Head of caudate nucleus (tissue), 42 donors: Measurements from ENCODE around the gene STAMBPL1.
"Not testable (repeated sequence)": the region's sequence is repeated elsewhere in the genome, so short reads cannot be mapped to it uniquely, and the experiment has no call there.

Experiments
- DNase-seq, 42 donors: peaks; one replicate each; pipeline versions ENCODE4 v3.0.0 to v3.0.0-alpha.2; 2020 to 2021; ENCODE audit warnings: mixed read lengths in 7 of 42
- intact Hi-C: fragments of 100-400 bp; cut with DNase I; formaldehyde crosslinking; loops from one replicate; pipeline ENCODE4 v1.15.0; 2022

The STAMBPL1 gene

DNA sequence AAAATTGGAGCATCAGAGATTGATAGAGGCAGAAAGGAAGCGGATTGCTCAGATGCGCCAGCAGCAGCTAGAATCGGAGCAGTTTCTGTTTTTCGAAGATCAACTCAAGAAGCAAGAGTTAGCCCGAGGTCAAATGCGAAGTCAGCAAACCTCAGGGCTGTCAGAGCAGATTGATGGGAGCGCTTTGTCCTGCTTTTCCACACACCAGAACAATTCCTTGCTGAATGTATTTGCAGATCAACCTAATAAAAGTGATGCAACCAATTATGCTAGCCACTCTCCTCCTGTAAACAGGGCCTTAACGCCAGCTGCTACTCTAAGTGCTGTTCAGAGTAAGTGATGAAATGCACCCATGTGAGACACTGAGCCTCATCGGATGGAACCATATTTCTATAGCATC lies 33.1 kb downstream of the STAMBPL1 start:
- intact Hi-C loops = no loop called here
- no peak for DNase-seq

DNA sequence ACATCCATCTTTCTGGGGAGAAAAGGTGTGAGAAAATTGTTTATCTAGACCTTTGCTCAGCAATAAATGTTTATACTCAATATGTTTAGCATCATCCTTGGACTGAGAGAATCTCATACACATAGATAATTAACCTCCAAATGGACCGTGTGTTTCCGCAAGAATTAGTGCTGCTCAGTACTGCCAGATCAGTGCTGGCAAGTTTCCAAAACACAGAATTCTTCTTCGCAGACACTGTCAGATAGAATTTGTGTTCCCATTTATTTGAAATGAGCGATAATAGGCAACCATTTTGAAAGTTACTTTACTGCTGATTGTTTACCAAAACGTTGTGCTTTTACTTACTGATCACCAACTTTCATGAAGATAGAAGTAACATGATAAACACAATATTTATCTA lies 33.7 kb downstream of the STAMBPL1 start:
- DNase-seq = no peak
- intact Hi-C loops = no loop called here

DNA sequence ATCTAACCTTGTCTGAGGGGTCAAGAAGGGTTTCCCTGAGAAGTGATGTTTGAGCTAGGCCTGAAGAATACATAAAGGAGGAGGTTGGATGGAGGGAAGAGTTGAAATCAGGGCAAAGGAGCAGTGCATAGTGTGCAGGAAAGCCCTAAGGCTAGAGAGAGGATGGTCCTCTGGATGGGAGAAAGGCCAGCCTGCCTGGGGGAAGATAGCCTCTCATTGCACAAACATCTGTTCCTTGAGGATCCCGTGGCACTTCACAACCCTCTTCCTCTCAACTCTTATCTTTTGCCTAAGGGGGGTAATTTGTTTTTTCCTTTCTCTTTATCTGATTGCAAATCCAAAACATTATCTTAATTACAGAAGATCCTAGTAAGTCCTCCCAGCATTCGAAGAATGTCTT lies 35.7 kb downstream of the STAMBPL1 start:
- intact Hi-C loops = no loop called here
- no peak for DNase-seq

DNA sequence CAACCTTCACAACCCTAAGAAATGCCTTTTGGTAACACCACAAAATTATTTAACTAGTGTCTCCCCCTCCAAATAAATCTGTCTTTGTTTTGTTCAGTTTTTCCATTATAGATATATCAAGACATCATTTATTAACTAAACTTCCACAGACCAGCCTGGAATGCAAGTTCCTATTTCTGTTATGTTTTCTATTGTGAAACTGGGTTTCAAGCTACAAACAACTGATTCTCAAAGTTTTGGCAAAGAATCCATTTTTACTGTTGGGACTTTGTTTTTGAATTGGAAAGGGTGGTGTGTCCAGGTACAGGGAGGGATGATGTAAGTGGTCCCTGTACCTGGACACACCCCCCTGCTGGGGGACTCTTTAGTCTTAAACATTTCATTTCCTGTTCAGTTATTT lies 36.2 kb downstream of the STAMBPL1 start:
- DNase-seq = no peak

DNA sequence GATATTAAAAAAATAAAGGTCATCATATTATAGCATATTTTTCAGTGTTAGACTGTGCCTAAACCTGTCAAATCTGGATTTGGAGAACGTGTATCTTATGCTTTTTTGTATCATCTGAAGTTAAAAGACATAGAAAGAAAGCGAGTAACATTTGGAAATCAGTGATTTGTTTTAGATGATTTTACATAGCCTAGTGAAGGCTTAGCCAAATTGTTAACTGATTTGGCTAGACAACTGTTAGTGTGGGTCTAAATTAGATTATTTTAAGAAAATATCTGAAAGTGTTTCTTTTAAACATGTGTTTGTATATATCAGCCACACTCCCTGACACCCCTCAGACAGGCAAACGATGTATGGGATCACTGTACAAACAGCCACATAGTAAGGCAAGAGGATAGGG lies 36.9 kb downstream of the STAMBPL1 start:
- intact Hi-C loops = no loop called here

More for the DNA sequence above, 36.2 kb downstream of the STAMBPL1 start:
- intact Hi-C loops = no loop called here

DNA sequence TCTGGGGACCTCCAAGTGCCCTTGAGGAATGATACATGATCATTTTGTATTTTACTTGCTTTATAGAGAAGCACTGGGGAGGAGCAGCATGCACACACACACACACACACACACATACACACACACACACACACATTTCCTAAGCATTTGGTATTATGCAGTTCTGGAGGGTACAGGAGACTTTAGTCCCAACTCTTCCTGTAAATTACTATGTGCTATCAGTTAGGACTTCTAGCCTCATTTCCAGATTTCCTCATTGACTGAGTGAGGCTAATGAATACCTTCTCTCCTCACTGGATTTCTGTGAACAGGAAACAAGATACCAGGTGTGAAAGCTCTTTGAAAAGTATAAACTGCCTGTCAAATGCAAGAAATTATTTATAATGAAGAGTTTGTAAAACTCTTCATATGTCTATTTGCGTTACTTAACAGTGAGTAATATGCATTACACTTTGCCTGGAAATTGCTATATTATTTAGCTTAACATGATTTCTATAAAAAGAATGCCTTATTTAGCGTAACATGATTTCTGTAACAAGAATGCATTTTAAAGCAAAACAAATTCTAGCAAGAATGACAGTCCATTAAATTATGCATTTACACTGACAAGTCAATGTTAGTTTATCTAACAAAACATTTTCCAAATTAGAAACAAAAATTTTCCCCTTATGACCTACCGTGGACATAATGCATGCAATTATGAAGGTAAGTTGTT lies 38.3 kb downstream of the STAMBPL1 start:
- no peak for DNase-seq
- intact Hi-C loops = no loop called here

More for the DNA sequence above, 36.9 kb downstream of the STAMBPL1 start:
- no peak for DNase-seq

DNA sequence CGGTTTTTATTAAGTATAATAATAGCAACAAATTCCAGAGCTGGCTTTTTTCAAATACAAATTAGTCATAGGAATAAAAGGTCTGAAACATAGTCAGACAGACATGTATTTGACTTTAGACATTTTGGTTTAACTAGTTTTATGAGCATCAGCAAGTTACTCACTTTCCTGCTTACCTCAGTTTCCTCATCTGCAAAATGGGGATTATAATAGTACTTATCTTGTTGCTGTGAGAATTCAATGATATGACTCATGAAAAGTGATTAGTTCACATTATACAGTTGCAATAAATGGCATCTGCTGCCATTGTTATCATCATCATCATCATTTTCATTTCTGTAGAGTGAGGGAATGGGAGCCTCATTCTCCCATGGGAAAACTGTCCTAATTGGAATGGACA lies 39.0 kb downstream of the STAMBPL1 start:
- intact Hi-C loops = no loop called here
- DNase-seq = no peak

DNA sequence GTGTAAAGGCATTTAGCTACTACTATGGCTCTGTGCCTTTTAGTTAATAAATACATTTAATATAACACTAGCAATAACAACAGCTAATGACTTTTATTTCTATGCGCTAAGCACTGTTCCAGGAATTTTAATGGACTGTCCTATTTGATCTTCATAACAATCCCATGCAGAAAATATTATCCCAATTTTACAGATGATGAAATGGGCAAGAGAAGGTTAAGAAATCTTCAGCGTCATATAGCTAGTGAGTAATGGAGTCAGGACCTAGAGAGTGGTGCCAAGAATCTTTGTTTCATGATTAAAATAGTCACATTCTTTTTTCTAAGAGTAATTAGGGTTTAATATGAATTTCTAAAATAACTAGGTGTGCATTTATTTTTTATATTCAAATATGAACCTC lies 40.2 kb downstream of the STAMBPL1 start:
- intact Hi-C loops = no loop called here
- no peak for DNase-seq

DNA sequence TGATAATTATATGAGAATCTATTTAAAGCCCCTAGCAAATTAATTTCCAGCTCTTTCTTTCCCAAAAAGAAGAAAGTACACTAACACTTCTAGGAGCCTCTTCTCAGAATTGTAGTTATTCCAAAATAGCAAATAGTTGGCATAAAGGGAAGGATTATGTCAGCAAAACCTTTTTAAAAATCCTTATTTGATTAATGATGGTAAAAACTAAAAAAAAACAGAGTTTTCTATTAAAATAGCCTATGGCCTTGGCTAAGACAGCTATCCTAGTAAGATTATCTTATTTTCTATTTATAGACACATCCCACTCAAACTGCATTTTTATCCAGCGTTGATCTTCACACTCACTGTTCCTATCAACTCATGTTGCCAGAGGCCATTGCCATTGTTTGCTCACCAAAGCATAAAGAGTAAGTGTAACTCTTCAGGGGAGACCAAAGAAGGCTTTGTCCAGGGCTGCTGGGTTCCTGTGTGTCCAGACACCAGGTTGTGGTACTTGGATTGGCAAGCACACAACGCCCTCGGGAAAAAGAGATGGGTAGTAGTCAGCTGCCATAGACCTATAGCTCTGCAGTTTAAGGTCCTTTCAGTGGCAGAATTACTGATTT lies 41.0 kb downstream of the STAMBPL1 start:
- intact Hi-C loops = no loop called here
- DNase-seq = no peak

DNA sequence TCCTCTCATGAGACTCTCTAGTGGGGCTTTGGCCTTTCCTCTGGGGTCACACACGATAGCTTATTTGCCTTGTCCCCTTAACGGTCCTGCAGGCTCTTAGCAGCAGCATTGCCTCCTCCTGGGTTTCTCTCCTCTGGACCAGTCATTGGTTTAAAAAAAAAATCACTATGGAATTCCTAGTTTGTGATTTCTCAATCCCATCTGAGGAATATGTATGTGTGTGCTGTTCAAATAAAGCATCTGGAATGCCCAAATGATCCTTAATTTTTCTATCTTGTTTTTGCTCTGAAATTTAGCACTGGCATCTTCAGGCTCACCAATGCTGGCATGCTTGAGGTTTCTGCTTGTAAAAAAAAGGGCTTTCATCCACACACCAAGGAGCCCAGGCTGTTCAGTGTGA lies 42.0 kb downstream of the STAMBPL1 start:
- no peak for DNase-seq
- intact Hi-C loops = no loop called here

DNA sequence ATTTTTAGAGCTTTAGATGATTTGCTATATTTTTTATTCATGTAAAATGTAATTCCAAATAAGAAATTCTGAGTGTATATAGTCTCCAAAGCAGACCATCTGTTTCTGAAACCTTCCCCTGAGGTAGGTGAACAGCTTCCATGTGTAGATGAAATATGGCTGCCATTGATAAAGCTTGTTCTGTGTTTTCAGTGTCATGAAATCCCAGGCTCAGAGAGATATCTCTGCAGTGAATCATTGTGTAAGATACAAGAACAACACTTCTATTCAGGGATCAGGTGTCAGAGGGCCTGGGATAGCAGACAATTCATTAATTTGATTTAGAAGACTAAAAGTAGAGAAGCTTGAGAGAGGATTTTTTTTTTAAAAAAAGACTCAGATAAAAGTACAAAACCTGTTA lies 43.5 kb downstream of the STAMBPL1 start:
- DNase-seq = no peak
- intact Hi-C loops = no loop called here

DNA sequence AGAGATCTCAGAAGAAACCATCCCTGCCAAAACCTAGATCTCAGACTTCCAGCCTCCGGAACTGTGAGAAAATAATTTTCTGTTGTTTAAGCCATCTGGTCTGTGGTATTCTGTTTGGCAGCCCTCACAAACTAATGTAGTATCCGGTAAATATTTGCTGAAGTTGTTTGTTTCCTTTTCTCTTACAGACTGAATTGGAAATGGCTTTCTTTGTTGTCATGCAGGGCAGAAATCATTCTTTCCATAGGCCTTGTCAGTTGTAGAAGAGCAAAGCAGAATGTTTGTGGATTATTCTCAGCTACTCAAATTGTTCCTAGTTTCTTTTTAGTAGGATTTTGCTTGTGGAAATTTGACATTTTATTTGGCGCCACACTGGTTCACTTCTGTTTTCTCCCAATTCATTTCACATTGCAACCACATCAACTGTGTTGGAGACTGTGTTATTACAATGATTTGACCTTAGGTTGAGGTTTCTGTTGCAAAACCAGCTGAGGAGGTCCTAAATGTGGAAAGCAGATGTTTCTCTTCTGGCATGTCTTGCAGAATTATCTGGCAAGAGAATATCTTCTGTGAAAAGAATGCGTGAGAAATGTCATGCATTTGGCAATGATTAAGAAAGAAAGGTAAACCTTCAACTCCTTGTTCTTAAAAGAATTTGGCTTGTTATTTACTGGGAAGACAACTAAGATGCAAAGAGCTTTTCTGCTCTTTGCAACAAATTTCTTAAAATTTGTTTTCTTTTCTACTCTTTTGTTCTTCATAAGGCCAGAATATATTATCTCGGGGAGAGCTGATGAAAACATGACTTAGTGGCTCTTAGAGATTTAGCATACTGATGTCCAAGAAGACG lies 46.7 kb downstream of the STAMBPL1 start:
- intact Hi-C loops = no loop called here
- no peak for DNase-seq

DNA sequence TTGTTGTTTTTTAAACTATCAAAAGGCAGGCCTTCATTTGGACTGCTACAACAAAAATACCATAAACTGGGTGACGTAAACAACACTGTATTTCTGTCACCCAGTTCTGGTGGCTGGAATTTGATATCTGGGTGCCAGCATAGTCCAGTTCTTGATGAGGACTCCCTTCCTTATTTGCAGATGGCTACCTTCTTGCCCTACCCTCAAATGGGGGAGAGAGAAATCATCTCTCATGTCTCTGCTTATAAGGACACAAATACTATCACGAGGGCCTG lies 47.3 kb downstream of the STAMBPL1 start:
- DNase-seq = no peak
- intact Hi-C loops = no loop called here

DNA sequence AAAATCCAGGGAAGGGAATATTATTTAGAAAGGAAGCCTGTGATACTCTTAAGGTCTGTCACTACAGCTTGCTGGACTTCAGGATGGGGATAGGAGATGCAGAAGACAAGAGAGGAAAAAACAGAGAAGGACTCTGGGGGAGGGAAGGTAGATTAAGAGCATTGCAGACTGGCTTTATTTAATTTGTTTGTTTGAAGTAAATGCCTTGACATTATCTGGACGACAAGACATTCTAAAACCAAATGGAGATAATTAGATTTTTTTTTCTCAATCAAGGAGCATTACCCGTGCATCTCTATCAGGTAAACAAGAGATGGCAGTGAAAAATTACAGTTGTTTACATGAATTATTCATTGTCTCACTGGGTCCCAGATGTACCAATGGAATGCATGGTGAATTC lies 48.2 kb downstream of the STAMBPL1 start:
- intact Hi-C loops = no loop called here
- DNase-seq = no peak

DNA sequence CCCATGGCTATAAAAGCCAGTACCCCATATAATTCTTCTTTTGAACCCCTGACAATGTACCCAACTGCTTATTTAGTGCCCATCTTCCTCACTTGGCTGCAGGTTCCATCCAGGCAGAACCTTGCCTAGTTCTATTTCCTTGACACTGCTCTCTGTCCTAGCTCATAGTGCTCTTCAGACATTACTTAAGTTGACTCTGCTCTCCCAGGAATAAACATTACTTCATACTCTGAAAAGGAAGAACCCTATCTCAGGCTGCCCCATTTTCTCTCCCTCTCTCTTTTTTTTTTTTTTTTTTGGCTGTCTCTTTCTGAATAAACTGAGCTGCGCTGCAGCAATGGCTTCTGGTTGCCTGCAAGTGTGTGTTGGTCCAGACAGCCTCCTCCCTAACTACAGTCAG lies 51.5 kb downstream of the STAMBPL1 start:
- intact Hi-C loops = loop anchor here (5.0 kb wide), 1 partner anchor 94 kb away; no protein-coding TSS in a partner anchor
- DNase-seq = no peak

DNA sequence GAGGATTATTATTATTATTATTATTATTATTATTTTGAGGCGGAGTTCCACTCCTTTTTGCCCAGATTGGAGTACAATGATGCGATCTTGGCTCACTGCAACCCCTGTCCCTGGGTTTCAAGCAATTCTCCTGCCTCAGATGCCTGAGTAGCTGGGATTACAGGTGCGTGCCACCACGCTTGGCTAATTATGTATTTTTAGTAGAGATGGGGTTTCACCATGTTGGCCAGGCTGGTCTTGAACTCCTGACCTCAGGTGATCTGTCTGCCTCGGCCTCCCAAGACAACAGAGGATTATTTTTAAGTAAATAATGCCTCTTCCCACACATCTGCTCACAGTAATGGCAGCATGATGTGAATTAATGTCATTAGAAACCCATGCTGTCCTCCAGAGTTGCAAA lies 52.0 kb downstream of the STAMBPL1 start:
- not testable (repeated sequence) for DNase-seq
- intact Hi-C loops = loop anchor here (5.0 kb wide), 1 partner anchor 95 kb away; no protein-coding TSS in a partner anchor

DNA sequence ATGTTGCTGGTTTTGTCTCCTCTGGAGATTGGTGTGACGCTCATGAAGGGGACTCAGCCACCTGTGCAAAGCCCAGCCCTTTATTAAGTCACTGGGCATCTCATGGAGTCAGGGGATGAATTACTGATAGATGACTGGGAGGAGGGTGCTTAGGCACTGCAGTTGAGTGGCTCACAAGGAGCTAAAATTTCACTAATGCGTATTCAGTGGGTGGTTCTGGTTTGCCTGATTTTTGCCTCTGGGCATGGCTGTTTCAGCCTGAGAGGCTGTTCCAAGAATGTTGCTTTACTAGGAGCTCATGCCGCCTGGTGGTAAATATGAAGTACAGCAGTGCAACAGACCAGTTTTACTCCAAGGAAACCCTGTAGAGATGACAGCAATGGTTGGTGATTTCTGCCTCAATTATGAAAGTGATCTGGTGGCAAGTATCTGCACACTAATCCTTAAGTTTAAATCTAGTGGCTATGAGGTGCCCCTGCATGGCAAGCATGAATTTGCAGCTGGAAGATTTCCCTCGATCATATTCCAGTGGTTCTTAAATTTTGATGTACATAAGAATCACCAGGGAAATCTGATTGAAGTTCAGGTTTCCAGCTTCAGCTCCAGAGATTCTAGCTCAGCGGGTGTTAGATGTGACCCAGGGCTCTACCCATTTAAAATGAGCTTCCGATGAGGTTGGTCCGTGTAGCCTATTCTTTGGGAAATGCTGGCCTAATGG lies 52.7 kb downstream of the STAMBPL1 start:
- intact Hi-C loops = loop anchor here (5.0 kb wide), 1 partner anchor 95 kb away; no protein-coding TSS in a partner anchor
- peak in 35 of 42 donors; percentile 13 to 78 (median 50) for DNase-seq

DNA sequence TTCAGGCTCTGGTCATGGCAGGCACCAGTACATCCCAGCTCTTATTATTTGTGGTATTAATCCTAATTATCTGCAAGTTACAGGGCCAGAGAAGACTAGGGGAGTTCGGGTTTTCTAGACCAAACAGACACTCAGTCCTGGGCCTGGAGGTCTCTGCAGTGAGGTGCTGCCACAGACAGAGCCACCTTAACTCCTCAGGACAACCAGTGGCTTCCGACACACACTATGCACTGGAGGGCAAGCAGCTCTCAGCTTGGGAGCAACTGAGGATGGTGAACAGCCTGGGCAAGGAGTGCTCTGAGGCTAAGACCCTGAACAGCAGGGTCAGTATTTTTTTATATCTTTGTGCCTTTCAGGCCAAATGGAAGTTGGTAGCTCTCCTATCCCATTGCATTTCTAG lies 53.5 kb downstream of the STAMBPL1 start:
- intact Hi-C loops = loop anchor here (5.0 kb wide), 1 partner anchor 96 kb away; no protein-coding TSS in a partner anchor
- DNase-seq = no peak

DNA sequence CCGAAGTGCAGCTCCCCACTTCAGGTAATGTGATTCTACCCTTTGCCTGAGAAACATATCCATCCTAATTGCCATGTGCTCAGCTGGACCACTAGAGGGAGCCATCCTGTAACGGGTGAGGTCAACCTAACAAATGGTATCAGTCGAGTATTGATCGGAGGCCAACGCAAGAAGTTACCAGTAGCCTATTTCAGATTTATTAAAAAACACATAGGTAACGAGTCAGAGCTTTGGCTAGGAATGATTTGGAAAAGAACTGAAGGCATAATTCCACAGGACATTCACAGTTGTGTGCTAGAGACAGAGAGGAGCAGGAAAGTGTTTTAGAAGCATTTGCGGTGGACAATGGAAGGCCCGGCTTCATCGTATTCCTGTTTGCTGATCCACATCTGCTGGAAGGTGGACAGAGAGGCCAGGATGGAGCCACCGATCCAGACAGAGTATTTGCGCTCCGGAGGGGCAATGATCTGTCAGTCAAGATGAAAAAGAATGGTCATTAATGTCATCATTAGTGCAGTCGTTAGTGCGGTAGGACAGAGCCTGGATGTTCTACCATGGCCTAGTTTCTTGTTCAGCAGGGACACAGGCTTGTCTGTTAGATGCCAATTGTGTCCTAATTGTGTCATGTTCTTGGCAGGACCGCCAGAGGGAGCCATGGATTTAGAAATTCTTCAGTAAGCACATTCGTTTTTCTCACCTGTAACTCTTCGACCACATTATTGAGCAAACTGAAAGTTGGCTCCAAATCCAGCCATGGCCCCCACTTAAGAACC lies 55.0 kb downstream of the STAMBPL1 start:
- DNase-seq = peak; percentile 35 to 87 (median 77)
- intact Hi-C loops = loop anchor here (5.0 kb wide), 3 partner anchors 52 to 282 kb away; no protein-coding TSS in a partner anchor
